Lower lobe of right lung (tissue), 2 donors: Measurements from ENCODE around the gene SYTL2. TPM values are rescaled to one million over a fixed set of nuclear protein-coding genes. Genes with fewer than 3 reads are reported as not detected.
"Not testable (repeated sequence)": the region's sequence is repeated elsewhere in the genome, so short reads cannot be mapped to it uniquely, and the experiment has no call there.

Source experiments
- ATAC-seq, 2 donors: fragments of 200-7000 bp; cut with Tn5 transposase; one replicate each; pipeline ENCODE4 v1.9.1; 2020 to 2022; ENCODE audit warnings: mild to moderate bottlenecking in 2 of 2, moderate library complexity in 2 of 2
- DNase-seq: peaks from one replicate; pipeline ENCODE4 v3.0.0-alpha.2; 2020
- H3K27ac ChIP-seq: fragments of 200-600 bp; one replicate; pipeline ENCODE4 v1.8.0; 2022
- H3K27me3 ChIP-seq: fragments of 200-600 bp; one replicate; pipeline ENCODE4 v1.8.0; 2022; ENCODE audit warnings: low read depth
- H3K36me3 ChIP-seq: fragments of 200-600 bp; one replicate; pipeline ENCODE4 v1.8.0; 2022; ENCODE audit warnings: mild to moderate bottlenecking
- H3K4me1 ChIP-seq: fragments of 200-600 bp; one replicate; pipeline ENCODE4 v1.8.0; 2022
- H3K4me3 ChIP-seq: fragments of 200-600 bp; one replicate; pipeline ENCODE4 v1.8.0; 2022; ENCODE audit warnings: mild to moderate bottlenecking
- H3K9me3 ChIP-seq: fragments of 200-600 bp; one replicate; pipeline ENCODE4 v1.8.0; 2022
- intact Hi-C: fragments of 100-400 bp; cut with DNase I; formaldehyde crosslinking; loops from one replicate; pipeline ENCODE4 v1.11.0; 2022
- total RNA-seq: library from RNA; stranded (reverse); fragmentation: NEBNext Ultra II Directional; extraction: Animal tissue kit (Norgen Biotek cat#: 25700); gene quantifications from one replicate; pipeline ENCODE4 v1.2.1, GENCODE V29; 2021
- TF ChIP-seq, protein P1 (sequence below): fragments of 200-600 bp; IDR thresholded peaks from one replicate; pipeline ENCODE4 v1.8.0; 2022; ENCODE audit warnings: antibody characterized with exemption, mild to moderate bottlenecking
- donor health status: DM: no; HTN: yes; CAD: no; lungs with severe emphysema.

Gene SYTL2
- total RNA-seq, 1 donor from 2014 or later = 23.6 TPM

DNA sequence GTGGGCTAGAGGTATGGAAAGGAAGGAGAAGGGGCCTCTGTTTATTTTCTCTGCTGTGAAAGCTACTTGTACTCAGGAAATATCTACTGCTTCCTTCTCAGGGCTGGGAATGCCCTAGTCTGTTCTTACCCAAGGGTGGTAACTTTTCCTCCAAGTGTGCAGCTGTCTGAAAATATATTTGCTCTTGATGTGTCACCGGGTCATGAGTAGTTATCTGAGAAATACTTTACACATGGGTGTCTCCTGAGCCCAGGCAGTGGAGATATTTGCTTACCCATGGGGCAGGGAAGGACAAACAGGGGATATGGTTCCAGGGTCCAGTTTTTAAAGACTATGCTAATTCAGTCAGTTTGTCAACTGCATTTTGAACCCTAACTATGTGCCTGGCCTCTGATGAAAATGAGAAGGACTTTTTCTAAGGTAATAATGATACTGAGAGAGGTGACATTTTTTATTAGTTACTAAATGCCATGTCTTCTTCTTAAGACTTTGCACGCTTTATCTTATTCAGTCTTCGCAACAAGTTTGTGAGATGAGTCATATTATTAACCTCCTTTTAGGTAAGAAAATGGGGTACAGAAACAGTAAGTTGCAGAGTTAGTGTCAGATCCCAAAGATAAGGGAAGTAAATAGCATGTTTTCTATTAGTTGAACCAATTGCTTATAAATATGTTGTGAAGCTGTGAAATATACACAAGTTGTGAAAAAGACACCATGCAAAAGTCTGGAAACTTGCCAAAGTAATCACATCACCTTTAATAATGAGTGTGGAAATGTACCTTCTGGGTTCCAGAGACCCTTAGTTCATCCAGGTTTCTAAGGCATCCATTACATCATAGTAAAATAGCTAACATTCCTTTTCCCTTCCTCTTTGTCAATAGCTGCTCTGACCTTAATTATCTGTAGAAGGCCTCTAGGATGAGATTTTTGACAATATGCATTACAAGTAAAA, 22.9 kb downstream of the SYTL2 start:
- intact Hi-C loops = no loop called here
- Histone ChIP-seq H3K27me3 (no peaks in the 10 kb centered on the region), H3K4me1 (no peaks in the 10 kb centered on the region), H3K36me3 (no peaks in the 10 kb centered on the region), H3K27ac (no peak overlapping the region), H3K4me3 (no peak overlapping the region), H3K9me3 (no peaks in the 10 kb centered on the region)
- DNase-seq (no peak), ATAC-seq (peak; percentile 58 to 83)
- TF ChIP-seq, protein P1, sequence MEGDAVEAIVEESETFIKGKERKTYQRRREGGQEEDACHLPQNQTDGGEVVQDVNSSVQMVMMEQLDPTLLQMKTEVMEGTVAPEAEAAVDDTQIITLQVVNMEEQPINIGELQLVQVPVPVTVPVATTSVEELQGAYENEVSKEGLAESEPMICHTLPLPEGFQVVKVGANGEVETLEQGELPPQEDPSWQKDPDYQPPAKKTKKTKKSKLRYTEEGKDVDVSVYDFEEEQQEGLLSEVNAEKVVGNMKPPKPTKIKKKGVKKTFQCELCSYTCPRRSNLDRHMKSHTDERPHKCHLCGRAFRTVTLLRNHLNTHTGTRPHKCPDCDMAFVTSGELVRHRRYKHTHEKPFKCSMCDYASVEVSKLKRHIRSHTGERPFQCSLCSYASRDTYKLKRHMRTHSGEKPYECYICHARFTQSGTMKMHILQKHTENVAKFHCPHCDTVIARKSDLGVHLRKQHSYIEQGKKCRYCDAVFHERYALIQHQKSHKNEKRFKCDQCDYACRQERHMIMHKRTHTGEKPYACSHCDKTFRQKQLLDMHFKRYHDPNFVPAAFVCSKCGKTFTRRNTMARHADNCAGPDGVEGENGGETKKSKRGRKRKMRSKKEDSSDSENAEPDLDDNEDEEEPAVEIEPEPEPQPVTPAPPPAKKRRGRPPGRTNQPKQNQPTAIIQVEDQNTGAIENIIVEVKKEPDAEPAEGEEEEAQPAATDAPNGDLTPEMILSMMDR = no peak

DNA sequence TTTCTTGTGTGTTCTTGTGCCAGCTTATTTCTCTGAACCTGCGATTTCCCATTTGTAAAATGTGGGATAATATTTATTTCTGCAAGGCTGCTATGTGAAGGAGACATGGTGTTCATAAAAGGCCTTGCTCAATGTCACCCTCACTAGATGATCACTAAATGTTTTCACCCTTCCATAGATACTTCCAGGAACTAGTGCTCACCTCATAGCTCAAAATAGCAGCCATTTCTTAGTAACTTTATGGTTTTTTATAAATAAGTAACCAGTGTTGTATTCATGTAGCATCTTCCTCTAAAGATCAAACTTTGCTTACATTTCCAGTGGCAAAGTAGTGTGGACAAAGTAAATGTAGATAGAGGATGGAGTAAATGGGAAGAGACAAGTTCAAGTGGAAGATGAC, 23.8 kb downstream of the SYTL2 start:
- H3K27ac ChIP-seq = no peak overlapping the region
- TF ChIP-seq, protein P1 = no peak
- H3K4me1 ChIP-seq = no peaks in the 10 kb centered on the region
- H3K36me3 ChIP-seq = no peaks in the 10 kb centered on the region
- intact Hi-C loops = no loop called here
- H3K27me3 ChIP-seq = no peaks in the 10 kb centered on the region
- no peak overlapping the region for H3K4me3 ChIP-seq
- DNase-seq = no peak
- H3K9me3 ChIP-seq = no peaks in the 10 kb centered on the region
- no peak for ATAC-seq

DNA sequence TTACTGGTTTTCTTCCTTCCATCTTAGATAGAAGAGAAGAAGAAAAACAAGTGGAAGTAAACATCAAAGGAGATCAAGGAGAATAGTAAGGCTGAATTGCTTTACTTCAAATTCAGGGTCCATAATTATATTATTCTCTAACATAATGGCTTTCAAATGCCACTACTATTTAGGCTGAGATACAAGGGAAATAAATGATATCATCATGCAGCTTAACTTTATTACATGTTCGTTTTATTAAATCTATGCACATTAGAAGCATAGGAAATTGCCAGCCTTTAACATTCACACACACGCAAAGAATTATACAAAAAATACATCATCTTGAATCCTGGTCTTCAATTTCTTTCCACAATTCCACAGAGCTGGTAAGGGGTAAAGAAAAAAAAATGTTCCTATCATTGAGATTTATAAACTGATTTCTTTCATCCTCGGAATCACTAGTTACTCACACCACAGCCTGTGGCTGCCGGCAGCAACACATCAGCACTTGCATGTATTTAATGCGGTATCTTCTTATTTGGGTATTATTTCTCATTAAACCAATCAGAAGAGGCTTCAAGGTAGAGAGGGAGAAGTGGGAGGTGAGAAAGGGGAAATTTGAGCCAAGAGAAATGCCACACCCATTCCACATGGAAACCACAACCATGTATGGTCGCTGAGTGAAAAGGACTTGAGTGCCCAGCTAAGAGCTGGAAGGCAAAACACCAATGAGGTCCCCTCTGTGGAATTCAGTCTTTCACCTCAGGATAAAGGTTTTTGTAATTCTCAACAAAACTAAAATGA, 26.3 kb downstream of the SYTL2 start:
- Histone ChIP-seq H3K36me3 (no peaks in the 10 kb centered on the region), H3K4me1 (no peaks in the 10 kb centered on the region), H3K27ac (no peak overlapping the region), H3K27me3 (no peaks in the 10 kb centered on the region), H3K4me3 (no peak overlapping the region), H3K9me3 (no peaks in the 10 kb centered on the region)
- DNase-seq (no peak), ATAC-seq (no peak)
- TF ChIP-seq, protein P1 = no peak
- intact Hi-C loops = no loop called here

DNA sequence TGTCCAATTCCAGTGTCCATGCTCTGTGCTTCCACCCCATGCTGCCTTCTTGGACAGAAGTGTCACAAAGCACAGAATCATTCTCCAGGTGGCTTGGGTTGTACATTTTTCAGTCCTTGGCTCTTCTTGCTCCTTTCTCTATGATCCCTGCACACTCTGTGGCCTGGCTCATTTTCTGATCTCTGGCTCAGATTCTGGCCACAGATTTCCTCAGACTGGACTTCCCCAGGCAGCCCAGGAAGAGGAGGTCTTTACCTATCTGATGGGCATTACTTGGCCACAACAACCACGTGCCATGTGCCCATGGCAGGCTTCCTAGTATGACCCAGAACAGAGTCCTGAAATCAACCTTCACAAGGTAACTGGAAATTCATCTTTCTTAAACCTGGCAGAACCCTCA, 27.2 kb downstream of the SYTL2 start:
- Histone ChIP-seq H3K27me3 (no peaks in the 10 kb centered on the region), H3K9me3 (no peaks in the 10 kb centered on the region), H3K4me3 (no peak overlapping the region), H3K27ac (no peak overlapping the region), H3K4me1 (no peaks in the 10 kb centered on the region), H3K36me3 (no peaks in the 10 kb centered on the region)
- TF ChIP-seq, protein P1 = no peak
- no peak for DNase-seq
- ATAC-seq = no peak
- intact Hi-C loops = no loop called here

DNA sequence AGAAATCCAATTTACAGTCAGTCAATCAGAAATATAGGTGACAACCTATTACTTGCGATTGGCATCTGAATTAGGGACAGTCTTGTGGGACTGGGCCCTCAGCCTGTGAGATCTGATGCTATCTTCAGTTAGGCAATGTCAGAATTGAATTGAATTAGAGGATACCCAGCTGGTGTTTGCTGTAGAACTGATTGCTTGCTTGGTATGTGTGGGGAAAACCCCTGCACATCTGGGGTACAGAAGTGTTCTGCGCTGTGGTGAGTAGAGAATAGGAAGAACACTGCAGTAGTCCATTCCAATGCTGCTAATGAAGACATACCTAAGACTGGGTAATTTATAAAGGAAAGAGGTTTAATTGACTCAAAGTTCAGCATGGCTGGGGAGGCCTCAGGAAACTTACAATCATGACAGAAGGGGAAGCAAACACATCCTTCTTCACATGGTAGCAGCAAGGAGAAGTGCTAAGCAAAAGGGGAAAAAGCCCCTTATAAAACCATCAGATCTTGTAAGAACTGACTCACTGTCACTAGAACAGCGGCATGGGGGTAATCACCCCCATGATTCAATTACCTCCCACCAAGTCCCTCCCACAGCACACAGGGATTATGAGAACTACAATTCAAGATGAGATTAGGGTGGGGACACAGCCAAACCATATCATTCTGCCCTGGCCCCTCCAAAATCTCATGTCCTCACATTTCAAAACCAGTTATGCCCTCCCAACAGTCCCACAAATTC, 30.0 kb downstream of the SYTL2 start:
- H3K27me3 ChIP-seq, H3K9me3 ChIP-seq, intact Hi-C loops, H3K36me3 ChIP-seq, H3K4me1 ChIP-seq, DNase-seq, H3K4me3 ChIP-seq, H3K27ac ChIP-seq: not testable (repeated sequence)
- ATAC-seq = peak in 1 of 2 donors; percentile 41
